ENCODE measurements around the gene USP37. TPM values are rescaled to one million over a fixed set of nuclear protein-coding genes. Genes with fewer than 3 reads are reported as not detected.

USP37 gene
- total RNA-seq, 1 experiment from 2014 or later: 23.5 TPM

DNA sequence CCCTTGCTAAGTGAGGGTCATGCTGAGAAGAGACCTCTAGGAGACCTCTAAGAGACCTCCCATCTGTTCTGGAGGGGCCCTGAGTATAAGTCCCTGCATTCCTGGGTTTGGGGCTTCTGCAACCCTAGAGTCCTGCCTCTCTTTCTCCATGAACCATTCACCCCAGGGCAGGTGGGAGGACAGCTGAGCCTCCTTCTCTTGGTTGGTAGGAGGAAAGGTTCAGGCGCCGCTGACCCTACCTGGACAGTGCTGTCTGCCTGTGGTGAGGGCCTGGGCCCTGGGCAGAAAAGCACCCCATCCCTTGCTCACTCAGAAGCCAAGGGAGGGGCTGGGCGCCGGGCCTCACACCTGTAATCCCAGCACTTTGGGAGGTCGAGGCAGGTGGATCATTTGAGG is 149.8 kb downstream of the USP37 start:
- TF ChIP-seq FOSL1 (IDR thresholded peaks at IDR 0.05; ENCODE audit: low read depth): no peak
- no peak for TF ChIP-seq POLR2AphosphoS5 (IDR thresholded peaks at IDR 0.05; ENCODE audit: low read depth, low read length)
- no peak for TF ChIP-seq ZFX (IDR thresholded peaks at IDR 0.05)
- no peak for TF ChIP-seq ELF1 (IDR thresholded peaks at IDR 0.05; ENCODE audit: borderline replicate concordance, low read depth)
- TF ChIP-seq EZH2phosphoT487 (IDR thresholded peaks at IDR 0.05; ENCODE audit: borderline replicate concordance): no peak
- no peak for TF ChIP-seq SRF (IDR thresholded peaks at IDR 0.05; ENCODE audit: low read depth)
- no peak for TF ChIP-seq YY1 (IDR thresholded peaks at IDR 0.05; ENCODE audit: extremely low read depth, insufficient replicate concordance, low read depth, low read length)
- TF ChIP-seq SP1 (IDR thresholded peaks at IDR 0.05; ENCODE audit: low read depth): no peak
- TF ChIP-seq CTCF (IDR thresholded peaks at IDR 0.05 in 2 of 3, conservative IDR thresholded peaks at IDR 0.05 in 1 of 3; ENCODE audit: borderline replicate concordance in 1 of 3, insufficient read depth in 1 of 3, low read depth in 2 of 3, low read length in 2 of 3): no peak
- Histone ChIP-seq H3K9ac (ENCODE audit: low read length) (no peak overlapping the region), H3K4me1 (ENCODE audit: control insufficient read depth in 1 of 2, insufficient read depth in 2 of 2, low read length in 2 of 2) (no peaks in the 10 kb centered on the region), H3K4me3 (replicated peaks in 1 of 2; ENCODE audit: low read depth in 1 of 2, low read length in 2 of 2) (no peak overlapping the region), H3K27ac (ENCODE audit: low read depth, low read length) (no peak overlapping the region), H3K27me3 (ENCODE audit: insufficient read depth, low read length) (no peaks in the 10 kb centered on the region), H3K9me3 (ENCODE audit: control insufficient read depth in 1 of 2, insufficient read depth in 1 of 2, low read depth in 1 of 2, low read length in 2 of 2) (no peaks in the 10 kb centered on the region), H3K79me2 (ENCODE audit: insufficient read depth, low read length) (no peaks in the 10 kb centered on the region), H4K20me1 (ENCODE audit: insufficient read depth) (no peaks in the 10 kb centered on the region), H3K36me3 (ENCODE audit: control insufficient read depth in 1 of 2, insufficient read depth in 2 of 2, low read length in 2 of 2) (no peaks in the 10 kb centered on the region), H2AFZ (ENCODE audit: low read depth, low read length, poor library complexity, severe bottlenecking) (no peak overlapping the region), H3K4me2 (ENCODE audit: low read length) (no peak overlapping the region), H3K9me2 (ENCODE audit: insufficient read depth) (no peaks in the 10 kb centered on the region)
- ATAC-seq (no peak), DNase-seq (ENCODE audit: low read depth, low spot score) (no peak)
- ChIA-PET RAD21 (ENCODE audit: low non-redundant PET in 1 of 2, low total read pairs in 2 of 2, uncharacterized antibody in 2 of 2, unreplicated experiment in 2 of 2) (no interaction called here), CTCF (no interaction called here), POLR2A (no interaction called here)
- no TSS peak for BruUV-seq (replicated peaks)
- intact Hi-C loops (cut with micrococcal nuclease): no loop called here

GRCh38 chr2:218407717-218408116 is 160.4 kb downstream of the USP37 start:
- ChIA-PET RAD21 (ENCODE audit: low non-redundant PET in 1 of 2, low total read pairs in 2 of 2, uncharacterized antibody in 2 of 2, unreplicated experiment in 2 of 2) (no interaction called here), CTCF (no interaction called here), POLR2A (no interaction called here)
- ATAC-seq: no peak
- no peaks in the 10 kb centered on the region; the same call in 1 of the 2 replicates for H3K79me2 ChIP-seq (ENCODE audit: insufficient read depth, low read length)
- H3K9ac ChIP-seq (ENCODE audit: low read length): no peak overlapping the region
- no peaks in the 10 kb centered on the region for H3K27me3 ChIP-seq (ENCODE audit: insufficient read depth, low read length)
- intact Hi-C loops (cut with micrococcal nuclease): loop anchor here (2.0 to 5.0 kb wide), 2 partner anchors 59 to 440 kb away; no protein-coding TSS in a partner anchor
- no peak overlapping the region for H3K27ac ChIP-seq (ENCODE audit: low read depth, low read length)
- BruUV-seq (replicated peaks): no TSS peak
- H3K4me3 ChIP-seq (replicated peaks in 1 of 2; ENCODE audit: low read depth in 1 of 2, low read length in 2 of 2): no peak overlapping the region
- DNase-seq (ENCODE audit: low read depth, low spot score): no peak
- H3K9me3 ChIP-seq (ENCODE audit: control insufficient read depth in 1 of 2, insufficient read depth in 1 of 2, low read depth in 1 of 2, low read length in 2 of 2): no peaks in the 10 kb centered on the region
- TF ChIP-seq, protein P1, sequence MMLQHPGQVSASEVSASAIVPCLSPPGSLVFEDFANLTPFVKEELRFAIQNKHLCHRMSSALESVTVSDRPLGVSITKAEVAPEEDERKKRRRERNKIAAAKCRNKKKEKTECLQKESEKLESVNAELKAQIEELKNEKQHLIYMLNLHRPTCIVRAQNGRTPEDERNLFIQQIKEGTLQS (IDR thresholded peaks at IDR 0.05): no peak
- TF ChIP-seq EGR1 (IDR thresholded peaks at IDR 0.05; ENCODE audit: low read depth) (no peak), ZNF274 (IDR thresholded peaks at IDR 0.05; ENCODE audit: low read depth, low read length) (no peak), ELF1 (IDR thresholded peaks at IDR 0.05; ENCODE audit: borderline replicate concordance, low read depth) (no peak)
- H3K4me1 ChIP-seq (ENCODE audit: control insufficient read depth in 1 of 2, insufficient read depth in 2 of 2, low read length in 2 of 2): peaks cover 21 to 26% of the 10 kb centered on the region in 2 experiments
- H3K4me2 ChIP-seq (ENCODE audit: low read length): no peak overlapping the region
- no peak overlapping the region for H2AFZ ChIP-seq (ENCODE audit: low read depth, low read length, poor library complexity, severe bottlenecking)
- peaks cover 7 to 15% of the 10 kb centered on the region in 2 experiments for H3K36me3 ChIP-seq (ENCODE audit: control insufficient read depth in 1 of 2, insufficient read depth in 2 of 2, low read length in 2 of 2)
- H4K20me1 ChIP-seq (ENCODE audit: insufficient read depth): no peaks in the 10 kb centered on the region
- H3K9me2 ChIP-seq (ENCODE audit: insufficient read depth): no peaks in the 10 kb centered on the region

Measured in HCT116 (cell line).